HK-2 (cell line): ENCODE data around the gene MEIKIN.

Source experiments
- DNase-seq: peaks from one replicate; pipeline ENCODE4 v3.0.0-alpha.2; 2018; ENCODE audit not compliant: unreplicated experiment

The MEIKIN gene

GRCh38 chr5:131974016-131974415 lies 28.6 kb upstream of the MEIKIN start:
- no peak for DNase-seq

- no peak for DNase-seq
Observed at GRCh38 chr5:131973089-131973712, 27.7 kb upstream of the MEIKIN start.

DNA sequence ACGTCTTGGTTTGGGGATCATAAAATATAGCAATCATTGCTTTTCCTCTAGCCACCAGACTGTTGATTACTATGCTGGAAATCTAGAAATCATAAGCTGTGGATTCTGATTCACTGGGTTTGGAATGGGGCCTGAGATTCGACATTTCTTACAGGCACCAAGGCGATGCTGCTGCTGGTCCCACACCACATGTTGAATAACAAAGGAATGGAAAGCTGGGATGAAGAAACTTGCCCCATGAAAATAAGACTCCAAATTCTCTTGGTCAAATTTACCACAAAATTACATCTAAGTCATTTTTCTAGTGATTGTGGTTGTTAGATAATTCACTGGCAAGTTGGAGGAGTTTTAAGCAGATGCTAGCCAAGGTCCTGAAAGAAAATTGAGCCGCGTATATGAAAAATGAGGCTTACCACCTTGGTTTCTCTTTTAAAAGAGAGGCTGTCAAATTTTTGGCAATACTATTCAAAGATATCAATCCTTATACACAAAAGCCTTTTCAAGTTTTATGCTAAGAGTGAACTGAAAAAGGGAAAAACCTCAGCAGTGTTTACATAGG lies 23.0 kb upstream of the MEIKIN start:
- no peak for DNase-seq

DNA sequence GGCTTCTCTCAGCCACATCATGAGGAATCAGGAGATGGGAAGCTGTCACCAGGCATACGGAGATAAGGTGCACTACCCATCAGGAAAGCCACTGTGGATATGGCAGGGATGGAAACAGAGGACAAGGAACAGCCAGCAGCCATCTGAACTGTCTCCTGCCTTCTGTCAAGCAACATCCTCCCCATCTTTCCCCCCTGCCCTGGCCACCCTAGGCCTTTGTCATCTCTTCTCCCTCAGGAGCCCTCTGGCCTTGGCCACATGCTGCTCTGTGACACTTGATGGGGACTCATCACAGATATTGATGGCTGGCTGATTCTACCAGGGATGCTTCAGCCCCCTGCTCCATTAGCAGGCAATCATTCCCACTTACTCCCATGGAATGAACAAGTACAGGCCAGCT lies 21.1 kb upstream of the MEIKIN start:
- DNase-seq: no peak

GRCh38 chr5:131965826-131966415 lies 20.5 kb upstream of the MEIKIN start:
- no peak for DNase-seq

- DNase-seq: no peak
Observed at GRCh38 chr5:131959906-131960305, 14.4 kb upstream of the MEIKIN start.

DNA sequence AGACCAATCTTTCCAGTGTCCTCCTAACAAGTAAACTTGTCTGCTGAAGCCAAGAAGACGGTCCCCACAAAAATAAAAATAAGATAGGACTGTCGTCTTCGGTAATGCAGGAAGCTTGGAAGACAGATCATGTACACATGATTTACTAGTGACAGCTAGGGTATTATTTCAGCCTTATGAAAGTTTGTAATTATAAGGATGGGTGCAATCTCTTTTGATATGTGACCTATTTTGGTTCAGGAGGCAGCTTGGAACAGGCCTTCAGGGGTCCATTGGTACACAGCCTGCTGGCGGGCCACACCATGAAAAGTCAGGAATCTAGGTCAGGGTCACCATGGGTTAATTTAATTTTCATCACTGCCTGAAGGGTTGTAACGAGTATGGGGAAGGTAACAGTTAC lies 13.7 kb upstream of the MEIKIN start:
- no peak for DNase-seq

DNA sequence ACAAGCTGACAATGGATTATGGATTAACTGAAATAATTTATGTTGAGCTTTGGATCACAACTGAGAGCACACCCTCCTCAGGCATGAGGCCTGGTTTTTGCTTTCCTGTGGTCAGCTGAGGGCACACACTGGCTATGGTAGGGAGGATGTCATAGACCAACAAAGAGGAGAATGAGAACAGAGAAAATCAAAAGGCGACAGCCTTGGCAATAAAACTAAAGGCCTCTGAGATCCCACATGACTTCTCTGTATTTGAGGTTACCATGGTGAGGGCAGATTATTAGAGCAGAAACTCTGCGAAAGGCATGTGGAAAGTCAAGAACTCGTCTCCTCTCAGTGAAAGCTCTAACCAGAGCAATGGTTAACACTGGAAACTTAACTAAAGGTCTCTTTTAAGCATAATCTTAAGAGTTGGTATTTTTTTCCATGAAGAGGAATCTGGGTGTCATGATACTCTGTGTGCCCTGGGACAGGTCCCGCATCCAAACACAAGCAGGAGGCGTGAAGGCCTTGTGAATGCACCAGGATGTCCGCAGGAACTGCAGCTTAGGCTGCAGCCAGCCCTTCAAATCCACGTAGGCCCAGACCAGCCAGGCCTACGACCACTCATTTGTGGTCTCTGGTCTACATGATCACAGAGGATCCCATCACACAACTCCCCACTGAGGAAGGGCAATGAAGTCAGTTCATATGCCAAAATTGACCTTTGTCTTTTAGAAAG lies 12.4 kb upstream of the MEIKIN start:
- DNase-seq: no peak

GRCh38 chr5:131953969-131954368 lies 8.5 kb upstream of the MEIKIN start:
- DNase-seq: no peak

DNA sequence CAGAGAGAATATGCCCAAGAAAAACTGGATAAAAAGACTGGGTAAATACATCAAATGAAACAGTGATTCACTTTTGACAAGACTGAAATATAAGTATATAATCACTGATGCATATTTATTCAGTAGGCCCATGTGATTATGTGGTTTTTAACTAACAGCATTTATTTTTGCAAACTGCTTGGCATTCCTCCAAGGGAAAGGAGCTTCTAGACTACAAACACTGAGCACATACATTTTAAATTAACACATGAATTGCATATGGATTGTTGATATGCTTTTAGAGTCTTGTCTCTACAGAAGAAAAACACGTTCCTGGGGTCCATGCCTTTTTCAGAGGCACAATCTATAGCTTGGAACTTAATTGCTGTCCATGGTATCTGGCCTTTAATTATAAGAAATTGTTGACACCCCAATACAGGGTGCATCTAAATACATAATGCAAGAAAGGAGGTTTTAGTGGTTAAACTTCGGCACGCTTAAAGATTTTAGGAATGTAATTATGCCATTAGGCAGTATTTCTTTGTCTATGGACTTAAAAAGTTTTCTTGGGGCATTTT lies 6.9 kb upstream of the MEIKIN start:
- DNase-seq: no peak

GRCh38 chr5:131950706-131951105 lies 5.2 kb upstream of the MEIKIN start:
- no peak for DNase-seq

- DNase-seq: no peak
Observed at GRCh38 chr5:131947445-131947844, 2.0 kb upstream of the MEIKIN start.

- DNase-seq: no peak
Observed at GRCh38 chr5:131944702-131945550, 537 bp downstream of the MEIKIN start.

- no peak for DNase-seq
Observed at GRCh38 chr5:131943916-131944315, 1.5 kb downstream of the MEIKIN start.

DNA sequence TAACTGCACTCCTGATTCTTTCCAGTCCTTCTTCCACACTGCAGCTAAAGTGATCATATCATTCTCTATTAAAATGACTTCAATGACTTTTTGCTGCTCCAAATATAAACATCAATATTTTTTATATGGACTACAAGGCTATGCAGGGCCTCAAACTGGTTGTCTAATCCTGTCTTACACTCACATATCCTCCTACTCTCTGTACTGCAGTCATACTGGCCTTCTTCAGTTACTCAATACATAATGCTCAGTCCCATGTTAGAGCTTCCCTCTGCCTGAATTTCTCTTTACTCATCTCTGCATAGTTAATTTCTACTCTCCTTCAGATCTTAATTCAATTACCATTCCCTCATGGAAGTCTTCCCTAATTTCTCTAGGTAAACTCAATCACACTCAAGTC lies 3.4 kb downstream of the MEIKIN start:
- no peak for DNase-seq

DNA sequence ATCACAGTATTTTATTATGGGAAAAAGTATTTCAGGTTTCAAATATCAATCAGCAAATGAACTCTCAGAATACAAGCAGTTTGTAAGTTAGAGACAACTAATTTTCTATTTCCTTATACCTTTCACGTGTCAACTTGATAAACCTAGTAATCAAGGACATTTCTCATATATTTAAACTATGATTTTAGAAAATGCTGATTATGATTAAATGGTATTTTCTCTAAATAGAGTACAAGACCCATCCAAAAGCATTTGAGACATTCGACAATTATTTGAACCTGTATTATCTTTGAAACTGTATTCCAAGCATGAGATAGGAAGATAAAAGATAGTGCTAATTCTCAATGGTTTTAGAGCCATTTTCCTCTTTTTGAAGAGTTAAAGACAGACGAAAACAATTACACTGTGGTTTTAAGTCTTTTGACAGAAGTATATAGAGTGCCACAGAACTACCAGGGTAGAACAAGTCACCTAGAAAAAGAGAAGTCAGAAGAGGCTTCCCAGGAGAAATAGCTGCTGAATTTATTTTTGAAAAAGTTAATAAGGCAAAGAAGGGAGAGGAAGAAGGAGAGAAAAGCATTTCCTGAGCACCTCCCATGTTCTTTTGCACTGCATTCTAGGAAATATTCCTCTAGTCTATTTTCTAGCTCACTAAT lies 5.6 kb downstream of the MEIKIN start:
- no peak for DNase-seq

DNA sequence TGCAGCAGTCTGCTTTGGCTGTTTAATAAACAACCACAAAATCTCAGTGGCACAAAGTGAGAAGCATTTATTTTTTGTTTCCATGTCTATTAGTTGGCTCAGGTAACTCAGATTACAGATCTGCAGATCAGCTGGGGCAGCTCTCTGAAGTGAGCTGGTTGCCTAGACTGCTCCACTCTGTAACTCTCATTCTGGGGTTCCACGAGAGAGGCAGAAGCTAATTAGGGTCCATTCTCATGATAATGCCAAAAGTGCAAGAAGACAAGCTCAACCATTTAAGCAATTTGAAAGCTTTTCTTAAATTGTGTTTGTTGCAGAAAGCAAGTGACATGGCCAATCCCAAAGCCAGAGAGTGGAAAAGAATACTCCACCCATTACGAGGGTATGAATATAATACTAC lies 13.2 kb downstream of the MEIKIN start:
- DNase-seq: no peak

DNA sequence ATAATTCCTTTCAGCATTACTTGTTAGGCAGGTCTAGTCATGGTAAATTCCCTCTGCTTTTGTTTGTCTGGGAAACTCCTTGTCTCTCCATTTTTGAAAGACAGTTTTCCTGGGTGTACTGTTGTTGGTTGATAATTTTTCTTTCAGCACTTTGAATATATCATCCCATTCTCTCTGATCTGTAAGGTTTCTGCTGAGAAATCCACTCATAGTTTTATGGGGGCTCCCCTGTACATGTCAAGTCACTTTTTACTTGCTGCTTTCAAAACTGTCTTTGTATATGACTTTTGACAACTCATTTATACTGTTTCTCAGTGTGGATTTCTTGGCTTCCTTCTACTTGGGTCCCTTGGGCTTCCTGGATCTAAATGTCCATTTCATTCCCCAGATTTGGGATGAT lies 16.5 kb downstream of the MEIKIN start:
- no peak for DNase-seq

DNA sequence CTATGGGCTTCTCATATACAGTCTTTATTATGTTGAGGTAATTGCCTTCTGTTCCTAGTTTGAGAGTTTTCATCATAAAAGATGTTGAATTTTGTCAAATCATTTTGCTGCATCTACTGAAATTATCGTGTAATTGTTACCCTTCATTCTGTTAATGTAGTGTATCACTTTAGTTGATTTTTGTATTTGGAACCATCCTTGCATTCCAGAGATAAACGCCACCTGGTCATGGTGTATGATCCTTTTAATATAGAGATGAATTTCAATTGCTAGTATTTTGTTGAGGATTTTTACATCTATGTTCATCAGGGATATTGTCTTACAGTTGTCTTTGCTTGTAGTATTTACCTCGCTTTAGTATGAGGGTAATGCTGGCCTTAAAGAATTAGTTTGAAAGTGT lies 19.3 kb downstream of the MEIKIN start:
- DNase-seq: no peak

GRCh38 chr5:131916481-131916880 lies 29.0 kb downstream of the MEIKIN start:
- DNase-seq: no peak

- DNase-seq: no peak
Observed at GRCh38 chr5:131914472-131914871, 31.0 kb downstream of the MEIKIN start.
